Keratinocyte (primary cell): Measurements from ENCODE around the gene PHLPP1.

Experiments used
- EZH2 ChIP-seq: IDR thresholded peaks from one replicate; pipeline ENCODE4 v1.6.1; 2012; ENCODE audit warnings: inconsistent platforms, mild to moderate bottlenecking, low read length, moderate library complexity
- TF ChIP-seq, protein P1 (sequence below), 3 experiments: IDR thresholded peaks in 1 of 3; conservative IDR thresholded peaks in 1 of 3; optimal IDR thresholded peaks in 1 of 3; 2 replicates in 2 of 3; 3 replicates in 1 of 3; pipeline versions ENCODE3 to v1.5.1; 2011; ENCODE audit warnings: low read length in 3 of 3, mild to moderate bottlenecking in 3 of 3, moderate library complexity in 2 of 3, control low read depth in 1 of 3, inconsistent platforms in 1 of 3; ENCODE audit not compliant: insufficient read depth in 2 of 3; ENCODE audit errors: extremely low read depth in 1 of 3

DNA sequence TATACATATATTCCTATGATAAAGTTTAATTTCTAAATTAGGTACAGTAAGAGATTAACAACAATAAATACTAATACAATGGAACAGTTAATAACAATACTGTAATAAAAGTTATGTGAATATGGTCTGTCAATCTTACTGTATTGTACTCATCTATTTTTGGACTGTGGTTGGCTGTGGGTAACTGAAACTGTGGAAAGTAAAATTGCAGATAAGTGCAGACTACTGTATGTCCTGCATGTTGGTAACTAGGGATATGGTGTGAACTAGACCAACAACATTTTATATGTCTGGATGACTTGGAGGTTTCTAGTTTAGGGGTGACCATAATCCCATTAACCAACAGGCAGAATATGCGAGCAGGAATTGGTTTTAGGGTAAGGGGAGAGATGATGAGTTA is 23.3 kb downstream of the PHLPP1 start:
- TF ChIP-seq, protein P1, sequence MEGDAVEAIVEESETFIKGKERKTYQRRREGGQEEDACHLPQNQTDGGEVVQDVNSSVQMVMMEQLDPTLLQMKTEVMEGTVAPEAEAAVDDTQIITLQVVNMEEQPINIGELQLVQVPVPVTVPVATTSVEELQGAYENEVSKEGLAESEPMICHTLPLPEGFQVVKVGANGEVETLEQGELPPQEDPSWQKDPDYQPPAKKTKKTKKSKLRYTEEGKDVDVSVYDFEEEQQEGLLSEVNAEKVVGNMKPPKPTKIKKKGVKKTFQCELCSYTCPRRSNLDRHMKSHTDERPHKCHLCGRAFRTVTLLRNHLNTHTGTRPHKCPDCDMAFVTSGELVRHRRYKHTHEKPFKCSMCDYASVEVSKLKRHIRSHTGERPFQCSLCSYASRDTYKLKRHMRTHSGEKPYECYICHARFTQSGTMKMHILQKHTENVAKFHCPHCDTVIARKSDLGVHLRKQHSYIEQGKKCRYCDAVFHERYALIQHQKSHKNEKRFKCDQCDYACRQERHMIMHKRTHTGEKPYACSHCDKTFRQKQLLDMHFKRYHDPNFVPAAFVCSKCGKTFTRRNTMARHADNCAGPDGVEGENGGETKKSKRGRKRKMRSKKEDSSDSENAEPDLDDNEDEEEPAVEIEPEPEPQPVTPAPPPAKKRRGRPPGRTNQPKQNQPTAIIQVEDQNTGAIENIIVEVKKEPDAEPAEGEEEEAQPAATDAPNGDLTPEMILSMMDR (optimal IDR thresholded peaks at IDR 0.05 in 1 of 3, IDR thresholded peaks at IDR 0.05 in 1 of 3, conservative IDR thresholded peaks at IDR 0.05 in 1 of 3; ENCODE audit: extremely low read depth in 1 of 3, insufficient read depth in 2 of 3, low read length in 3 of 3): no peak
- no peak for TF ChIP-seq EZH2
